ENCODE measurements around the gene CACNA1C. TPM values are rescaled to one million over a fixed set of nuclear protein-coding genes. Genes with fewer than 3 reads are reported as not detected.

CACNA1C gene
- total and polyA plus RNA-seq, 2 of the 4 experiments (the other 2 are of a cell fraction), result 1.6 to 2.6 TPM

DNA sequence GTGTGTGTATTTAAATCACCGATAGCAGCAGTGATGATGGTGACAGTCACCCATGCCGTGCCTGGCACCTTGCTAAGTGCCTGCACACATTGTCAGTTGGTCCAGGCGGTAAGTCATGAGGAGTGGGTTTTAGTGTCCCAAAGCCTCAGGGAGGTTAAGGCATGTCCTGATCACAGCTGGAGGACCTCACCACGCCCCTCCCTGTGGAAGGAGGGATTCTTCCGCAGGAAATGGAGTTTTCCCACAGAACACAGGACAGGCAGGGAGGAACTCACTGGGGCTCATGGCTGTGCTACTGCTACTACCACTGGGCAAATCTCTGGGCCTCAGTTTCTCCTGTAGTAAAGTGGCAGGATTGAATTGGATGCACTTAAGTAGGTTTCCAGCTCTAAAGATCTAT, 142.3 kb downstream of the CACNA1C start:
- Histone ChIP-seq H3K18ac (ENCODE audit: low read depth, low read length) (no peak overlapping the region), H3K4ac (ENCODE audit: low read depth, low read length) (peak overlapping the region; percentile 48; the same call in 1 of the 2 replicates), H3K27me3 (ENCODE audit: control insufficient read depth, insufficient read depth, low read length) (no peaks in the 10 kb centered on the region), H4K91ac (ENCODE audit: insufficient read depth, low read depth, low read length) (peak overlapping the region; percentile 51; the same call in 1 of the 2 replicates), H2AK9ac (replicated peaks; ENCODE audit: low read depth, low read length, poor library complexity) (peak overlapping the region; percentile 29), H3K27ac (ENCODE audit: insufficient read depth, low read length) (no peak overlapping the region), H3K9me1 (ENCODE audit: insufficient read depth, low read length) (peaks cover 26% of the 10 kb centered on the region), H2AK5ac (ENCODE audit: low read depth, low read length) (peak overlapping the region; percentile 85; the same call in 1 of the 2 replicates), H3K36me3 (ENCODE audit: control insufficient read depth, insufficient read depth, low read length) (peaks cover 4% of the 10 kb centered on the region; the same call in 1 of the 2 replicates), H3K4me3 (ENCODE audit: insufficient read depth, low read depth, low read length) (no peak overlapping the region), H3K56ac (ENCODE audit: extremely low read depth, insufficient read depth, low read length) (no peak overlapping the region), H2BK120ac (ENCODE audit: low read depth, low read length) (no peak overlapping the region), H3K4me2 (ENCODE audit: low read depth, low read length) (no peak overlapping the region), H3K23ac (ENCODE audit: low read depth, low read length) (no peak overlapping the region), H3K14ac (replicated peaks; ENCODE audit: low read depth, low read length) (0 out of 2 replicates have a peak overlapping the region, but pooled peaks have one; percentile 21), H3K9ac (ENCODE audit: low read depth, low read length) (no peak overlapping the region), H2AFZ (replicated peaks; ENCODE audit: low read length, poor library complexity) (no peak overlapping the region), H2BK5ac (ENCODE audit: low read depth, low read length, poor library complexity, severe bottlenecking) (no peak overlapping the region), H2BK15ac (ENCODE audit: low read depth, low read length) (no peak overlapping the region; the same call in 2 of the 3 replicates), H4K8ac (ENCODE audit: low read depth in 2 of 2, low read length in 2 of 2) (no peak overlapping the region), H3K79me1 (ENCODE audit: low read depth in 1 of 2, low read length in 2 of 2) (peaks cover 0 to 6% of the 10 kb centered on the region in 2 experiments; a peak in 1 of 4 replicates), H3K9me3 (ENCODE audit: control insufficient read depth, insufficient read depth, low read length) (no peaks in the 10 kb centered on the region), H3K4me1 (ENCODE audit: control insufficient read depth, insufficient read depth, low read length) (peaks cover 11% of the 10 kb centered on the region), H4K20me1 (ENCODE audit: insufficient read depth, low read length) (no peaks in the 10 kb centered on the region), H2BK20ac (ENCODE audit: low read depth, low read length) (no peak overlapping the region), H4K5ac (ENCODE audit: low read depth, low read length) (no peak overlapping the region)
- intact Hi-C loops (cut with micrococcal nuclease), result no loop called here
- ChIA-PET POLR2A (ENCODE audit: unreplicated experiment) (no interaction called here), CTCF (no interaction called here)
- dilution Hi-C loops (cut with HindIII; ENCODE audit: low sequenced_read_pairs, unreplicated experiment), result no loop called here
- ATAC-seq (ENCODE audit: low read depth) (no peak), DNase-seq (no peak)
- in situ Hi-C loops (cut with MboI; ENCODE audit: low sequenced_read_pairs), result no loop called here
- no CpG with 5 or more reads among the region's 5 CpGs for WGBS, 2 experiments (ENCODE audit: extremely low coverage in 2 of 2, insufficient read length in 1 of 2)
- BruUV-seq (replicated peaks), result no TSS peak
- TF ChIP-seq ELK1 (IDR thresholded peaks at IDR 0.05; ENCODE audit: borderline replicate concordance, low read depth, low read length) (no peak), POLR2A (IDR thresholded peaks at IDR 0.05; ENCODE audit: low read depth, low read length) (no peak), SMC3 (IDR thresholded peaks at IDR 0.05; ENCODE audit: low read depth, low read length) (no peak), MAZ (IDR thresholded peaks at IDR 0.05; ENCODE audit: borderline replicate concordance, low read depth, low read length) (no peak), BHLHE40 (IDR thresholded peaks at IDR 0.05; ENCODE audit: low read depth, low read length) (no peak)

Data from IMR-90 (cell line).